T follicular helper cell (primary cell): ENCODE results near the gene SERPINB12.

Experiments used
- DNase-seq: peaks from one replicate; pipeline ENCODE4 v3.0.0-alpha.2; 2020; ENCODE audit warnings: low read depth

The SERPINB12 gene

DNA sequence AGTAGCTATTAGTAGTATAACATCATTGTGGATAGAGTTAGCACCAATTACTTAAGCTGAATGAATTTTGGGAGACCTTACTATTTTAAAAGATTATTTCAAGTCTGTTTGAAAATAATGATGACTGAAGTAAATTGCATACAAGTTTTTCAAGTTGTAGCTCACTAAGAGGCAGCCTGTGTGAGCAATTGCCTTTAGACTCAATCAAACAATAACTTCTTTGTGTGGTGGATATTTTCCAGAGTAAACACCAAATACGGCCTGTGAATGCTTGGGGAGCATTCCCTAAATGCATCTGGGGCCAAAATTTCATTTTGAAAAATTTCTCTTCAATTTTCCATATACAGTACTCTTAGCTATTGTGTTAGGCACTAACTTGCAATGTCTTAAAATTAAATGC is 7.9 kb downstream of the SERPINB12 start:
- DNase-seq = no peak

DNA sequence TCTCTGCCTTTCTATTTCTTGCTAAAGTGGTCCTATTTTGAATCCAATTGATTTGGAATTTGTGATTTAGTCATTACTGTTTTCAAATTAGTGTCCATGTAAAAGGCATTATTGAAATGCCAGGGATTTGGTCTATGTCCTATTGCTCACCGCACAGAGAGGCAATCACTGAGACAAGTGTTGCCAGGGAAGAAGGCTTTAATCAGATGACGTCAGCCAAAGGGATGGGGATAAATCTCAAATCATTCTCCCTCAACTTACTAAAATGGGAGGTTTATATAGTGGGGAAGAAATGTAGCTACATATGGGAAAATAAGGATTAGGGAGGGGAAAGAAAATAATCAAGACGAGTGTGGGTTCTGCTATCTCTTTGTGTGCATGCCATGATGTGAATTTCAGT is 9.6 kb downstream of the SERPINB12 start:
- DNase-seq = no peak

DNA sequence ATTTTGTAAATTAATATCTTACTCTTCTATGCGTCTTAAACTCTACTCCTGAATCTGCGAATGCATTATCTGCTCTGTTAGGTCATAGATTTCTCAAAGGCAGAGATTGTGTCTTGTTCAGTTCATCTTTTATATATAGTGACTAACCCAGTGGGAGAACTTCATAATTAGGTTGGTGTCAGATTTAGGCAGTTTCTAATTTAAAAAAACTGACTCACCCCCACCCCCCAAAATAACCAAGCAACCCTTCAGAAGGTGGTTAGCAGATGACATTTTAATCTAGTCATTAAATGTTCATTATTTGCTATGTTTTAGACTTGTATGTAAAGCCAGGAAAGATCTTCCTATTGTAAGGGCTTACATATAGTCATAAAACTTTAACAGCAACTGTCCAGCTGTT is 10.4 kb downstream of the SERPINB12 start:
- DNase-seq = no peak

DNA sequence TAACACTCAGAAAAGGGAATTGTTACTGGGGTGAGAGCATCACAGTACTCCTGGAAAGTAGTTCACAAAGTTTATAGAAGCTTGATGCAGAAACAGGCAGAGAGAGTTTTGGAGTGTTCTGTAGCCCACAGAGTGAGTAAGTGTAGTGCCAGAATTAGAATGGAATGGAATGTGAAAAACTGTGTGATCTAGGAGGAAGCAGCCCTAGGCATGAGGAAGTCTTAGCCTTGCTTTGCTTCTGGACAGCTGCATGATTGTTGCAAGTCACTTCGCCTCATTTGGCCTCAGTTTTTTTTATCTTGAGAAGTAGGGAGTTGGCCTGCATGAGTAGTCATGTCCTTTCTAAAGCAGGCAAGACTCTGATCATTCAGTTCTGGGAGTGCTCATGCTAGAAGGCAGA is 10.9 kb downstream of the SERPINB12 start:
- DNase-seq = no peak

DNA sequence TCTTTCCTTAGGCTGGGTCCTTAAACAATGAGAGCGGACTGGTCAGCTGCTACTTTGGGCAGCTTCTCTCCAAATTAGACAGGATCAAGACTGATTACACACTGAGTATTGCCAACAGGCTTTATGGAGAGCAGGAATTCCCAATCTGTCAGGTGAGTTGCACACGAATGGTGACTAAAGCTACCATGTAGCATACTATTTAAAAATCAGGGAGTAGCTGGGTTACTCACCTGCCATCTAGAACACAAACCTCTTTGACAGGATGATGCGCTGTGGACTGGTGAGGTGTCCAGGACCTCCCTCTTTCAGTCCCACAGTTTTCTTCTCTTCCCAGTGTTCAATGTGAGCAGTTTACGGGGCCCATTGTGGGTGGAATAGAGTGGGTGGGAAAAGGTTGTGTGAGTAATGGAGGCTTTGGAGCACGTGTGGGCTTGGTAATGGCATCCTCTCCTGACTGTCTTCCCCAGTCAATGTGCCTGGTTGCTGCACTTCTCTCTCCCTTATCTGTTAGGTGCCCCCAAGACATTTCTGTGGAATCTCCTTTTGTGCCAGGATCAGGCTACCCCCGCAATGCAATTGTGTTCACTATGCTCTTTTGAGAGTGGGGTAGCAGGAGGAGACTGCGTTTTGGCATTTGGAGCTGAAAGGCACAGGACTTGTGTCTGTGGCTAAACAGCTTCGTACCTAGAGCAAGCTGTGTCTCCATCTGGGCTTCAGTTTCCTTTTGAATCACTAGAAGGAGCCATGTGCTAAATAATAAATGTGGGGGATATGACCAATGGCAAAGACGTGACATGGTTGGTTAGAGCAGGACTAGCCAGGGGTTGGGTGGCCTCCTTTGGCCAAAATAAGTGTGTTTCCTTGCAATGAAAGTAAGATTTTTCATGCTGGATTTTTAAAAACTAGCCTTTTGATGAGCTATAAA is 17.7 kb downstream of the SERPINB12 start:
- DNase-seq = no peak

DNA sequence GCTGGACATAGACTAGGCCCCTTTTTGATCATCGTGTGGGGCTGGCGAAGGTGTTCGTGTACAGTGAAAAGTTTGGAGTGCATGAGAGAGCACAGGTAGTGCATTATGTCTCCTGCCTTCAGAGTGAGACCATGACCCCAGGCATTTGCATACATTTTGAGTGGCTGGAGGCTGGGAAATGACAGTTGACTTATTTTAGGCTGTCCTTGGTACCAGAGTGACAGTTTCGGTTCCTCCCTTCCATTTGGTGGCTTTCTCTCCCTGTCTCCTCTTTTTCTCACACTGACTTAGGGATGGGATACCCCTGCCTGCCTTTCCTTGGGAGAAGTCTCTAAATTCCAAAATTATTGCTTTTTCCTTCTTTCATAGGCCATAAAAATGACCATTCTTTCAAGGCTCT is 20.1 kb downstream of the SERPINB12 start:
- DNase-seq = no peak

DNA sequence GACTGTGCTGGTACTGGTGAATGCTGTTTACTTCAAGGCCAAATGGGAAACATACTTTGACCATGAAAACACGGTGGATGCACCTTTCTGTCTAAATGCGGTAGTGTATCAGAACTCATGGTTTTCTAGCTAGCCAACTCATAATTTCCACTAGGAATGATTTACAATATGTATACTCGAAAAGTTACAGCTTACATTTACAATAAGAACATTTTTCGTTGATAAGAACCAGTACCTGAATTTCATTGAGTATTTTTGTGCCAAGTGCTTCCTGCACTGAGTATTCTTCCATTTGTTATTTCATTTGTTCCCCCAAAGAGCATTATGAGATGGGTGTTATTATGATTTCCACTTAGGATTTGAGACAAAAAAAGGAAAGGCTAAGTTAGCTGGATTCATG is 21.9 kb downstream of the SERPINB12 start:
- no peak for DNase-seq

DNA sequence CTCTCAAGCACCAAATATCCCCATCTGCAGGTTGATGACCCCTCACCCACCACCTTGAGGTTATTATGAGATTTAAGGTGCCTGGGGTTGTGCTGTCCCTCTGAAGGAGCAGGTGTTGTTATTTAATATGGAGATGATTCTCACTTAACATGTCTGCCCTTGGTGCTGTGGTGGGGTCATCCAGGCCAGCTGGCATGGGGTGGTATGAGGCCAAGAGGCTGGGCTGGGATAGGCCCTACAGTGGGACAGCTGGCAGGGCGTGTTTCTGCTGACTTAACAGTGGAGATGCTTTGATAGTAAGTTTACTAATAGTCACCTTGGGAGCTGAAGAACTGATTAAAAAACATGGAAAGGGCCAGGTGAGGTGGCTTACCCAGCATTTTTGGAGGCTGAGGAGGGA is 22.4 kb downstream of the SERPINB12 start:
- no peak for DNase-seq

DNA sequence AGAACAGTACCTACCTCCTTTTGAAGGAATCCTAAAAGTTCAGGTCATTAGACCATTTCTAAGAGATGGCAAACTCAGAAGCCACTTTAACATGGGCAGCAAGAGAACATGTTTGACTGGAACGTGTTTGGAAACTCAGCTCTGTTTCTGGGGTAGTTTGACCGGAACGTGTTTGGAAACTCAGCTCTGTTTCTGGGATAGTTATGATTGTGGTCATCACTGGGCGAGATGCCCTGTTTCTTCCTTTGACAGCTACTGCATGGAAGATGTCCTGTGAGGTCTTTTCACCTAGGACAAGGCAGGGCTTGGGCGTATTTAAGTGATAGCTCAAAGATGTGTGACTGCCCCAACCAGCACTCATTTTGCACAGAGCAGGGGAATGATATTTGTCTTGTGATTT is 25.1 kb downstream of the SERPINB12 start:
- DNase-seq = no peak

DNA sequence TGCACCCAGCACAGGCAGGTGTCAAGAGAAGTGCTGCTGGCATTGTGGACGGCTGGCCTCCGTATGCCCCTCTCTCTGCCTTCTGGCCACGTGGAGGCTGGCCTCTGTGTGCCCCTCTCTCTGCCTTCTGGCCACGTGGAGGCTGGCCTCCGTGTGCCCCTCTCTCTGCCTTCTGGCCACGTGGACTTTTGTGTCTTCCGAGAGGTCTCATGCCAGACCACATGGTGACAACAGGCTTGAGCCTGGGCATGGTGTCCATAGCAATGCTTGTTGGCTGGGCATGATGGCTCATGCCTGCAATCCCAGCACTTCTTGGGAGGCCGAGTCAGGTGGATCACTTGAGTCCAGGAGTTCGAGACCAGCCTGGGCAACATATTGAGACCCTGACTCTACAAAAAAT is 25.7 kb downstream of the SERPINB12 start:
- no peak for DNase-seq

DNA sequence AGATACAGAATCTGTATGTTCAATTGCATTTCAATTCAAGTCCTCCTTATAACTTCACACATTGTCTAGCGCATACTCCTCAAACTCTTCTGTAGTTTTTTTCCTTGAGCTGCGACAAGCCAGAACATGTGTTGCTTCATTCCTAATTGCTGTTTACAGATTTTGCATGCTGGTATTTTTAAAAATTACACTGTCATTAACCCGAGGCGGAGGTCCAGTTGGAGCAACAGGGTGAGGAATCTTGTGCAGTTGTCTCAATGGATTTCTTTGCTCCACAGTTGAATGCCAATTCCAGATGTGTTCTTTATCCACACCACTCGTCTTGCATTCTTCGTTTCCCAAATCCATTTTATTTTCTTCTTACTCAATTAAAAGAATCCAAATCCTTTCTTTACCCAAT is 28.6 kb downstream of the SERPINB12 start:
- no peak for DNase-seq

DNA sequence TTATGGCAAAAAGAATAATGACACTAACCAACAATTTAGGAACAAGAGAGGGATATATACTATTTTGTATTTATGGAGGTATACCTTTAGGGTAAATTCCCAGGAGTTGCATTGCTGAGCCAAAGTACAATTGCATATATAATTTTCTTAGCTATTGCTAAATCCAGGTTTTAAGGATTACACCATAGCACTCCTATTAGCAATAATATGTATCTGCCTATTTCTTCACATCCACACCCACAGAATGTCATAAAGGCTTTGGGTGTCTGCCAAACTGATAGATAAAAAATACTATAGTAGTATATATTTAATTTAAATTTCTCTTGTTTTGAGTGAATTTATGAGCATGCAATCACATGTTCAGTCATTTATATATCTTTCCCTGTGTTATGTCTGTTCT is 33.5 kb downstream of the SERPINB12 start:
- no peak for DNase-seq

DNA sequence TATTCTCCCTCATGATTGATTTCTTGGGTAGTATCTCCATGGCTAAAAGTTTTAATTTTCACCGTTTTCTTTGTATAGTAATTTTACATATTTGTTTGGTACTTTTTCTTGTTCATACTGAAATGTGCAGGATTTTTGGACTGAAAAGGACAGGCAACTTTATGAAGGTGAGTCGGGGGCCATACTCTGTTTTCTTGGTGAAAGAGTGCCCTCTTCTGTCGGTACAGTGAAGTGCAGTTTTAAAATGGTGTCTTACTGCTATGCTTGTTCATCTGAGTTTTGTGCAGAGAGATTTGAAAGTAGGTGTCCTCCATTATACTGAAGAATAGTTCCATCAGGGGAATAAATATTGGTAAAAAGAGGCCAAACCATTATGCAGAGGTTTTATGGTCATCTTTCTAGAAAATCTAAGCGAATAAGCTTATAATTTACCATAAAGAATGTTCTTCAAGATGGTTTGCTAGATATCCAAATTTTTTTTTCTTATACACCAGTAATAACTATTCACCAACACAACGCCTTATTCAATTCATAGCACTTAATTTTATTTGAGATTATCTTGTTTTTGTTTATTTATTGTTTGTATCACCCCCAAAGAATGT is 36.3 kb downstream of the SERPINB12 start:
- DNase-seq = no peak

DNA sequence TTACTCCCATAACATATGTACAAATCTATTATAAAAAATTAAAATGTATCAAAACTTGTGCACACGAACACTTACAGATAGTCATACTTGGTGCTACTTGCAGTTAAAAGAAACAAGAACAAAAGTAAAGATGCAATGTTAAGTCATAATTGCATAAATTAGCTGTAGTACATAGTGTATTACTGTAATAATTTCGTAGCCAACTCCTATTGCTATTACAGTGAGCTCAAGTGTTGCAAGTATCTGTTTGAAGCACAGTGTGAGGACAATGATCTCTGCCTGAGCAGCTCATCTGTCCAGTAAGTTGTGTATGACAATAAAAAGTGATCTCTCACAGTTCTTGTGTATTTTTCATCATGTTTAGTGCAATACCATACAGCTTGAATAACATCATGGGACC is 37.4 kb downstream of the SERPINB12 start:
- DNase-seq = no peak

DNA sequence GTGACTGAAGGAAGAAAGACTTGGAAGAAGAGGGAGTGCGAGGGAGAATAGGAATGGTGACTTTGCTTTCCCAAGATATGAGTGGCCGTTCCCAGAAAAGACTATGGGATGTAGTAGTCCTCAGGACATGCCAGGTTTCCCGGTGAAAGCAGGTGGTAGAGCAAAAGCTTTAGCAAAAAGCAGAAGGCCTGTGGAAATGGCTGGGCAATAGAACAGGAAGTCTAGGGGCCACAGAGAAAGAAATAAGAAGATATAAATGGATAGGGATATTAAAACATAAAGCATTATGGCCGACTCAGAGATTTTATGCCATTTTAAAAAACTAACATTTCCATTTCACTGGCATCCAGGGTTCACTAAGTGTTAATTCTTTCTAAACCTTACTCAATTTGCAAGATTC is 43.8 kb downstream of the SERPINB12 start:
- DNase-seq = no peak

DNA sequence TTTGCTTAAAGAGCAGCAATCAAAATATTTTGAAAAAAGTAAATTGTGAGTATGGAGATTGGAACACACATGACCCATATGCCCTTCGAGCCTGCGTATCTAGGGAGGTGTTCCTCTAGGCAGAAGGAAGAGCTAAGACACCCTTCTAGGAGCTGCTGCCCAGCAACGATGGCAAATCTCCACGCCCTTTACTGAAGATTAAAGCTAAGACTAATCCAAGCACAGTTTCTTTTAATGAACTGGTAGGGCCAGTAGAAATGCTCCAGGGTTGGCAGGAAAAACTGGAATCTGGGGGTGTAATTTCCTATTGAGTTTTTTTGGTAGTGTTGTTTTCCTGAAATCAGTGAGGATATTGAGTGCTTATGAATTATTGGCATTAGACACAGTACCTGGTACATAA is 44.3 kb downstream of the SERPINB12 start:
- DNase-seq = no peak

DNA sequence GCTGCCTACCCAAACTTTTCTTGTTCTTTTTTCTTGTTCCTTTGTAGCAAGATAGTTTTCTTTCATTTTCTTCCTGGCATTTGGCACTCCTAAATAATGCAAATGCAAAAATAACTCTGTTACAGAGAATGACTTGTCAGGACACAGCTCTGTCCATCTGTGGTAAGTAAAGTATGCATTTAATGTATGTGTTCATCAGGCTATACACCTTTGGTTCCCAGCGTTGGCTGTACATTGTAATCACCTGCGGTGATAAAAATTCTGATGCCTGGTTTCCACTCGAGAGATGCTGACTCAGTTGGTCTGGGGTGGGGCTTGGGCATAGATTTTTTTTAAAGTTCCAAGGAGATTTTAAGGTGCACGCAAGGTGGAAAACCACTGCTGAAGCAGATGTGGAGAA is 44.8 kb downstream of the SERPINB12 start, which contains the start of gene SERPINB13:
Gene SERPINB13 (plus strand): TSS at position 378 of the 400 bp plus-strand sequence. CDS start 1,325 bp downstream, outside the sequence.
- DNase-seq = no peak

DNA sequence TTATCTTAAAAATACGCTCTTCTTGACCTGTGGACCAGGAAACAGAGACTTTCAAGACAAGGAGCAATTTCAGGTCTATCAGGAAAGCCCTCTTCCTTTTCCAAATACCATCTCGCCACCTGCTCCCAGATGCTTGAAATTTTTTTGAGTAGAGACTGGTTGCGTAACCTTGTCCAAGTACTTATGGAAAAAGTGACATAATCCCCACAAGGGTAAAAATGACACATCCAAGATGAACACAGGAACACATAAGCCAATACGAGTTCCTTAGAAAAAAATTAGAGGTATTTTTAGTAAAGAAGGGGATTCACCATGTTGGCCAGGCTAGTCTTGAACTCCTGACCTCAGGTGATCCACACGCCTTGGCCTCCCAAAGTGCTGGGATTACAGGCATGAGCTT is 46.7 kb downstream of the SERPINB12 start:
- no peak for DNase-seq

DNA sequence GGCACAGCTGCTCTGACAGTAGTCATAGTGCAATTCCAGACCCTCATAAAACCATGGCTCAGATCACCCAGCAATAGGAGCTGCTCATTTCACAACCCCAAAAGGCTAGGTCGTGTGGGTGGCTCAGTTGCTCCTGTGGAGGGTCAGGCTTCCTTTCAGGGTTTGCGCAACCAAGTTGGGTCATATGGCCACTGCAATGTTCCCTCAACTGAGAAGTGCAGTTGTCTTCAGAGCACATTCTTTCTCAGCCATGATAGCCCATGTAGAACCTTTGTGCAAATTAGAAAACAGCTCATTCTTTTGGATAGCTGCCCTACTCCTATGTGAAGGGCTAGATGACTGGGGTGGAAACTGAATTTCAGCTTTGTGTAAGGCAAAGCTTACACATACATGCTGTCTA is 48.2 kb downstream of the SERPINB12 start:
- no peak for DNase-seq

DNA sequence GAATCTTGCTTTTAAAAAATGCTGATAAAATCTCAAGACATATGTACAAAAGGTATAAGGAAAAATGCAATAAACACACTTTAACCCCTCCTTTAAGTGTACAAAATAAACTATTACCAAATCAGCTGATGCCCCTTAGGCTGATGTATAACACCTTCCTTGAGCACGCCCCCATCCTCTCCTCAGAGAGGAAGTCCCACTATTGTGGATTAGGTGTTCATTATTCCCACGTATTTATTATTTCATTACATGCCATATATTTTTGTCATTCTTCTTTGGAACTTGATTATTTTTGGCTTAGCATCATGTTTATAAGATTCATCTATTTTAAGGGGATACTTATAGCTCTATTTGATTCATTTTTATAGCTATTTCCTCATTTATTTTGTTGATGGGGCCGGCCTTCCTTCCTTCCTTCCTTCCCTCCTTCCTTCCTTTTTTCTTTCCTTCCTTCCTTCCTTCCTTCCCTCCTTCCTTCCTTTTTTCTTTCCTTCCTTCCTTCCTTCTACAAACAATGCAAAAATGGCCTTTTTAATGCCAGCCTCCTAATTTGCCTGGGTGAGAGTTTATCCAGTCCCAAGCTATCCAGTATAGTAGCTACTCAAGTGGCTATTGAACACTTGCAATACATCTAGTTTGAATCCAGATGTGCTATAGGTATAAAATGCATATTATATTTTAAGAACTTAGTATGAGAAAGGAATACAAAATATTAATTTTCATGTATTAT is 49.0 kb downstream of the SERPINB12 start:
- DNase-seq = no peak

DNA sequence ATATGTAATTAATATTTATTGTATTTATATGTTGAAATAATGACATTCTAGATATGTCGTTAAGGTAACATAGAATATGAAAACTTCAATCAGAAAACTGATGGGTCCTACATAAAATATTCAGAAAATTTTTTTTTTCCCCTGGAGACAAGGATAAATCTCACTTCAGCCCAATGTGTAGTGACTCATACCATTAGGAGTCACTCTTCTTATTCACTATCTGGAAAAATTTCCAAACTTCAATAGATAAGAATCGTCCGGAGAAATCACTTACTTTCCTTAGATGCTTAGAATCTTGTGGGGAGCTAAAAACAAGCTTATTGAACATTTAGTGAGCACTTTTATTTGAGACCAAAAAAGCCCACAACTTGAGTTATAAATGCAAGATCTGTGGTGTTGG is 49.6 kb downstream of the SERPINB12 start:
- no peak for DNase-seq

DNA sequence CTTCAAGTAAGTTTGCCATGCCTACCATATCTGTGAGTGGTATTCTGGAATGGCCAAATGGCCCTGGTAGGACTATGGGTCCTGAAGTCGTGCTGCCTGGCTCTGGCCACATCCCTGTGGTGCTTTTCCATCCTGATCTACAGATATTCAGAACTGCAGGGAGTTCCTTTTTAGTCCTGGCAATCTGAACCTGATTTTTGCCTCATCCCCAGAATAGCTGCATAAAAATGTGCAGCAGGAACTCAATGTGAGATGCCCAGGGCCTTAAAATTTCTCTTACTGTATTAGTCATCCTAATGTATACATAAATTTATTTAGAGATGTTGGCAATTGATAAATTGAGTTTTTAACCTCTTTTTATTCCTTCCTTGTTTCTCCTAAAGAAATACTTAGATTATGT is 50.3 kb downstream of the SERPINB12 start:
- DNase-seq = no peak

DNA sequence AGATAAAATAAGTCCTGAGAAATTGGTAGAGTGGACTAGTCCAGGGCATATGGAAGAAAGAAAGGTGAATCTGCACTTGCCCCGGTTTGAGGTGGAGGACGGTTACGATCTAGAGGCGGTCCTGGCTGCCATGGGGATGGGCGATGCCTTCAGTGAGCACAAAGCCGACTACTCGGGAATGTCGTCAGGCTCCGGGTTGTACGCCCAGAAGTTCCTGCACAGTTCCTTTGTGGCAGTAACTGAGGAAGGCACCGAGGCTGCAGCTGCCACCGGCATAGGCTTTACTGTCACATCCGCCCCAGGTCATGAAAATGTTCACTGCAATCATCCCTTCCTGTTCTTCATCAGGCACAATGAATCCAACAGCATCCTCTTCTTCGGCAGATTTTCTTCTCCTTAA is 54.8 kb downstream of the SERPINB12 start:
- DNase-seq = no peak
